GM12878 (cell line): Measurements from ENCODE around the gene GAS6. TPM values are rescaled to one million over a fixed set of nuclear protein-coding genes. Genes with fewer than 3 reads are reported as not detected.

Experiments used
- ATAC-seq: fragments of 200-7000 bp; cut with Tn5 transposase; 3 replicates; pipeline ENCODE4 v1.9.1; 2020; ENCODE audit warnings: mild to moderate bottlenecking, moderate library complexity
- BruUV-seq: library from RNA; stranded (reverse); fragments of 400-500 nt; replicated peaks from 2 replicates; lab custom pipeline; 2021; lab: Mats Ljungman, UMichigan
- CTCF ChIA-PET: fragments of 300-600 bp; sonication (Branson Sonifier 250); formaldehyde crosslinking; extraction: SDS; loops from one replicate; lab custom pipeline; 2021; ENCODE audit warnings: inconsistent platforms; lab: Yijun Ruan, JAX
- POLR2A ChIA-PET: fragments of 350-600 bp; formaldehyde crosslinking; extraction: SDS; loops from one replicate; lab custom pipeline; 2021; ENCODE audit warnings: inconsistent platforms; lab: Charles Lee
- RAD21 ChIA-PET: fragments of 300-600 bp; sonication (Branson Sonifier 250); formaldehyde crosslinking; loops from one replicate; lab custom pipeline; 2023; ENCODE audit warnings: antibody characterized with exemption; ENCODE audit not compliant: unreplicated experiment; lab: Charles Lee
- SMC1A ChIA-PET: fragments of 300-600 bp; sonication (Branson Sonifier 250); formaldehyde crosslinking; loops from one replicate; lab custom pipeline; 2023; ENCODE audit not compliant: unreplicated experiment, uncharacterized antibody; lab: Charles Lee
- DNase-seq: peaks from one replicate; pipeline ENCODE4 v3.0.0-alpha.2; 2011; ENCODE audit warnings: low read depth, low spot score
- FAIRE-seq: peaks from 3 replicates; lab custom pipeline; 2011; peaks lifted over from hg19 to GRCh38; lab: Jason Lieb, UNC
- H2AFZ ChIP-seq: 2 replicates; pipeline ENCODE4 v1.6.0; 2011; ENCODE audit warnings: low read depth, low read length, control low read depth; ENCODE audit not compliant: control insufficient read depth
- H3K27ac ChIP-seq: 2 replicates; pipeline ENCODE4 v1.5.1; 2011; ENCODE audit warnings: control low read depth; ENCODE audit not compliant: control insufficient read depth, insufficient read depth
- H3K27me3 ChIP-seq, 2 experiments: replicated peaks in 1 of 2; 2 replicates each; pipeline versions ENCODE4 v1.6.0 to v1.6.1; 2011; ENCODE audit warnings: low read length in 1 of 2; ENCODE audit not compliant: control insufficient read depth in 2 of 2, insufficient read depth in 2 of 2
- H3K36me3 ChIP-seq, 2 experiments: 2 replicates each; pipeline ENCODE4 v1.5.1; 2011; ENCODE audit warnings: low read length in 1 of 2; ENCODE audit not compliant: control insufficient read depth in 2 of 2, insufficient read depth in 2 of 2
- H3K4me1 ChIP-seq: 2 replicates; pipeline ENCODE4 v1.6.1; 2011; ENCODE audit warnings: mild to moderate bottlenecking, low read length, moderate library complexity, mixed read lengths; ENCODE audit not compliant: control insufficient read depth, insufficient read depth
- H3K4me2 ChIP-seq: 2 replicates; pipeline ENCODE4 v1.6.0; 2011; ENCODE audit warnings: control low read depth; ENCODE audit not compliant: control insufficient read depth, insufficient read depth
- H3K4me3 ChIP-seq: fragments of 200-600 bp; sonication (generic); 2 replicates; pipeline ENCODE4 v1.5.1; 2016
- H3K79me2 ChIP-seq: 2 replicates; pipeline ENCODE4 v1.6.0; 2011; ENCODE audit warnings: low read length; ENCODE audit not compliant: control insufficient read depth, insufficient read depth
- H3K9ac ChIP-seq: 2 replicates; pipeline ENCODE4 v1.8.0; 2011; ENCODE audit warnings: low read length, control low read depth, mixed read lengths; ENCODE audit not compliant: control insufficient read depth, insufficient read depth
- H3K9me3 ChIP-seq: replicated peaks from 3 replicates; pipeline ENCODE4 v1.5.1; 2011; ENCODE audit warnings: mild to moderate bottlenecking, low read length; ENCODE audit not compliant: control insufficient read depth, insufficient read depth
- H4K20me1 ChIP-seq: 2 replicates; pipeline ENCODE4 v1.6.0; 2011; ENCODE audit not compliant: control insufficient read depth, insufficient read depth
- ASH2L ChIP-seq: fragments of 300-600, 200-600 bp; sonication (generic); IDR thresholded peaks from 2 replicates; pipeline ENCODE4 v1.6.1; 2017; ENCODE audit warnings: low read depth, mild to moderate bottlenecking, borderline replicate concordance
- RELA ChIP-seq: fragments of 450-650 bp; IDR thresholded peaks from 2 replicates; pipeline ENCODE4 v1.8.0; 2014; ENCODE audit warnings: borderline replicate concordance; ENCODE audit not compliant: partially characterized antibody
- ZBTB11 ChIP-seq: fragments of 450-650 bp; formaldehyde crosslinking; IDR thresholded peaks from 2 replicates; pipeline ENCODE4 v1.5.0; 2022; ENCODE audit warnings: mild to moderate bottlenecking, missing genetic modification characterization
- WGBS: methylation state at CpG from one replicate; pipeline ENCODE4 v1.1.6; 2016; ENCODE audit warnings: low lambda C conversion rate; ENCODE audit not compliant: insufficient replicate concordance, insufficient coverage; ENCODE audit errors: missing lambda C conversion rate; 5-methylcytosine and 5-hydroxymethylcytosine counted together
- in situ Hi-C: fragments of 300-500 bp; cut with MboI; formaldehyde crosslinking; loops from 9 replicates; pipeline ENCODE4 v1.14.3; 2018; ENCODE audit warnings: mixed read lengths
- intact Hi-C: fragments of 100-400 bp; cut with micrococcal nuclease; formaldehyde crosslinking; loops from one replicate; pipeline ENCODE4 v1.14.2; 2022; ENCODE audit not compliant: unreplicated experiment
- polyA plus RNA-seq, 11 experiments: library from polyadenylated mRNA; depleted of rRNA in 4 of 11; unstranded in 6 of 11; stranded (reverse) in 5 of 11; fragments of >200 nt; fragmentation: Nextera tagmentation in 4 of 11; fragmentation: Illumina TruSeq in 1 of 11; extraction: Ambion mirVana in 4 of 11; extraction: Trizol in 1 of 11; gene quantifications; 1 replicate in 1 of 11; 2 replicates in 10 of 11; pipeline versions ENCODE4 v1.2.1 to v1.2.3, GENCODE V29; 2011 to 2016; ENCODE audit warnings: inconsistent platforms in 2 of 11, missing spikeins in 2 of 11, low read depth in 1 of 11
- total RNA-seq, 4 experiments: library from RNA; depleted of rRNA in 3 of 4; stranded (reverse); fragments of >200 nt in 3 of 4; fragmentation: Illumina TruSeq in 1 of 4; extraction: Trizol in 1 of 4; gene quantifications; 2 replicates each; pipeline versions ENCODE4 v1.2.1 to v1.2.3, GENCODE V29; 2013 to 2021

GAS6 gene
- total and polyA plus RNA-seq, 10 of the 15 experiments (the other 5 are each of a cell fraction or from before 2014, with no cell fraction given) = 0.03 to 0.59 (median 0.10) TPM; not detected in 2

- no peak for TF ChIP-seq ZBTB11 (CRISPR knock-in tag)
- TF ChIP-seq, all 136 proteins: peak for 0
Observed at GRCh38 chr13:113902986-113903775, 39.3 kb upstream of the GAS6 start (continued).

DNA sequence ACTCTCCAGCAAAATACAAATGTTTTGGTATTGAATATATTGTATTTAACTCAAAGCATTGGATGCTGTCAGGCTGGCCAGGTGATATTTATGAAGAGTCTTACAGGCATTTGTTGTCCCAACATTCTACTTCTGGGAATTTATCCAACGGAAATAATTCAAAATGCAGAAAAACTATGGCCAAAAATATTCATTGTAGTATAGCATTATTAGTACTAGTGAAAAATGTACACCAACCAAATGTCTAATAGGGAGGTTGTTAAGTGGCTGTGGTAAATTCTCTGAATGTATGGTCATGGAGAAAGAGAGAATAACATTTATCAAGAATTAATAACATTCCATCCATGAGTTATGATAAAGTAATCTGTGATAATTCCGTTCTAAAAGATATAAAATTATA lies 38.6 kb upstream of the GAS6 start:
- Histone ChIP-seq H3K27ac (no peak overlapping the region), H4K20me1 (no peaks in the 10 kb centered on the region), H3K9ac (no peak overlapping the region), H3K79me2 (no peaks in the 10 kb centered on the region), H3K4me3 (no peak overlapping the region), H3K36me3 (no peaks in the 10 kb centered on the region), H3K4me1 (no peaks in the 10 kb centered on the region), H2AFZ (no peak overlapping the region), H3K4me2 (no peak overlapping the region), H3K27me3 (peaks cover 0 to 1% of the 10 kb centered on the region in 2 experiments; a peak in 1 of 4 replicates), H3K9me3 (no peaks in the 10 kb centered on the region)
- ChIA-PET CTCF (no interaction called here), RAD21 (no interaction called here), POLR2A (no interaction called here), SMC1A (no interaction called here)
- 79% methylated on average over 2 of the region's 2 CpGs for WGBS
- intact Hi-C loops (no loop called here), in situ Hi-C loops (no loop called here)
- no TSS peak for BruUV-seq
- no peak for TF ChIP-seq RELA
- TF ChIP-seq ASH2L = no peak
- no peak for ATAC-seq
- no peak for DNase-seq
- no peak for FAIRE-seq
